H1 (cell line): ENCODE data around the gene CCDC91. TPM values are rescaled to one million over a fixed set of nuclear protein-coding genes. Genes with fewer than 3 reads are reported as not detected.

Experiments
- CTCF ChIA-PET: fragments of 300-600 bp; sonication (Branson Sonifier 250); formaldehyde crosslinking; loops from one replicate; lab custom pipeline; 2021; ENCODE audit not compliant: partially characterized antibody; lab: Charles Lee
- POLR2A ChIA-PET: fragments of 300-600 bp; sonication (Branson Sonifier 250); formaldehyde crosslinking; loops from one replicate; lab custom pipeline; 2021; ENCODE audit warnings: inconsistent platforms; ENCODE audit not compliant: partially characterized antibody; lab: Charles Lee
- DNase-seq, 2 experiments: peaks; one replicate each; pipeline versions ENCODE4 v3.0.0 to v3.0.0-alpha.2; 2010 to 2022; ENCODE audit warnings: low spot score in 2 of 2, low read depth in 1 of 2, mixed read lengths in 1 of 2
- FAIRE-seq: peaks from 2 replicates; lab custom pipeline; 2011; peaks lifted over from hg19 to GRCh38; lab: Jason Lieb, UNC
- H2AFZ ChIP-seq: 2 replicates; pipeline ENCODE4 v1.8.1; 2012; ENCODE audit warnings: low read length, inconsistent platforms
- H2AK5ac ChIP-seq: 2 replicates; pipeline ENCODE4 v1.6.1; 2013; ENCODE audit warnings: low read depth, low read length
- H2BK120ac ChIP-seq: replicated peaks from 2 replicates; pipeline ENCODE3; 2013; ENCODE audit warnings: low read depth, low read length, inconsistent platforms
- H2BK12ac ChIP-seq: 2 replicates; pipeline ENCODE4 v1.6.1; 2013; ENCODE audit warnings: low read depth, low read length
- H2BK15ac ChIP-seq: 2 replicates; pipeline ENCODE4 v1.6.1; 2013; ENCODE audit warnings: low read length
- H2BK20ac ChIP-seq: 2 replicates; pipeline ENCODE4 v1.6.1; 2013; ENCODE audit warnings: low read length
- H2BK5ac ChIP-seq: 2 replicates; pipeline ENCODE4 v1.6.1; 2013; ENCODE audit warnings: low read depth, low read length
- H3K14ac ChIP-seq: 2 replicates; pipeline ENCODE4 v1.6.1; 2013; ENCODE audit warnings: inconsistent platforms; ENCODE audit not compliant: insufficient read length
- H3K18ac ChIP-seq: 2 replicates; pipeline ENCODE4 v1.6.1; 2013; ENCODE audit warnings: low read length; ENCODE audit errors: extremely low read depth
- H3K23ac ChIP-seq: 2 replicates; pipeline ENCODE4 v1.6.1; 2013; ENCODE audit warnings: inconsistent platforms; ENCODE audit not compliant: insufficient read length
- H3K23me2 ChIP-seq: 2 replicates; pipeline ENCODE4 v1.6.1; 2013; ENCODE audit warnings: low read depth, low read length
- H3K27ac ChIP-seq: 2 replicates; pipeline ENCODE4 v1.6.1; 2011; ENCODE audit warnings: low read depth, low read length, inconsistent platforms
- H3K27me3 ChIP-seq, 4 experiments: replicated peaks in 1 of 4; 1 replicate in 1 of 4; 2 replicates in 3 of 4; pipeline versions ENCODE4 v1.6.1 to v1.8.1; 2011 to 2013; ENCODE audit warnings: low read length in 3 of 4, mild to moderate bottlenecking in 3 of 4, inconsistent platforms in 2 of 4, mixed read lengths in 2 of 4, moderate library complexity in 1 of 4; ENCODE audit not compliant: control insufficient read depth in 3 of 4, insufficient read depth in 3 of 4; ENCODE audit errors: extremely low read depth in 1 of 4
- H3K36me3 ChIP-seq, 4 experiments: 2 replicates each; pipeline versions ENCODE4 v1.6.1 to v1.8.1; 2011 to 2013; ENCODE audit warnings: mild to moderate bottlenecking in 4 of 4, low read length in 3 of 4, moderate library complexity in 2 of 4, control low read depth in 1 of 4, inconsistent platforms in 1 of 4; ENCODE audit not compliant: insufficient read depth in 4 of 4, control insufficient read depth in 2 of 4
- H3K4ac ChIP-seq: replicated peaks from 2 replicates; pipeline ENCODE3; 2013; ENCODE audit warnings: low read length, low read depth, mixed read lengths, inconsistent platforms; ENCODE audit not compliant: insufficient read length
- H3K4me1 ChIP-seq, 4 experiments: replicated peaks in 1 of 4; 1 replicate in 1 of 4; 2 replicates in 3 of 4; pipeline versions ENCODE4 v1.6.1 to v1.8.1; 2011 to 2013; ENCODE audit warnings: low read length in 3 of 4, inconsistent platforms in 2 of 4, mixed read lengths in 1 of 4; ENCODE audit not compliant: insufficient read depth in 4 of 4, control insufficient read depth in 3 of 4
- H3K4me2 ChIP-seq, 2 experiments: 2 replicates each; pipeline versions ENCODE4 v1.6.1 to v1.8.1; 2011 to 2013; ENCODE audit warnings: low read depth in 2 of 2, low read length in 2 of 2, control low read depth in 1 of 2, inconsistent platforms in 1 of 2, mild to moderate bottlenecking in 1 of 2; ENCODE audit not compliant: insufficient read depth in 1 of 2
- H3K4me3 ChIP-seq, 4 experiments: fragments of 200-600, 300-600 bp in 1 of 4; sonication (generic), shearing (Covaris generic), sonication (Bioruptor Twin) in 1 of 4; 2 replicates each; pipeline versions ENCODE4 v1.5.1 to v1.8.1; 2011 to 2016; ENCODE audit warnings: low read length in 4 of 4, low read depth in 3 of 4, control low read depth in 2 of 4, inconsistent platforms in 2 of 4, mild to moderate bottlenecking in 2 of 4, mixed read lengths in 1 of 4, moderate library complexity in 1 of 4; ENCODE audit not compliant: insufficient read depth in 2 of 4; ENCODE audit errors: extremely low read depth in 1 of 4
- H3K56ac ChIP-seq: replicated peaks from 2 replicates; pipeline ENCODE3; 2013; ENCODE audit warnings: low read depth, mild to moderate bottlenecking, mixed read lengths, low read length, inconsistent platforms; ENCODE audit not compliant: insufficient read length
- H3K79me1 ChIP-seq: 2 replicates; pipeline ENCODE4 v1.6.1; 2013; ENCODE audit warnings: low read depth, low read length, control low read depth
- H3K79me2 ChIP-seq, 2 experiments: 2 replicates each; pipeline versions ENCODE4 v1.6.1 to v1.8.1; 2012 to 2013; ENCODE audit warnings: low read length in 2 of 2, mild to moderate bottlenecking in 2 of 2, inconsistent platforms in 1 of 2; ENCODE audit not compliant: insufficient read depth in 2 of 2, control insufficient read depth in 1 of 2
- H3K9ac ChIP-seq, 4 experiments: replicated peaks in 1 of 4; 1 replicate in 1 of 4; 2 replicates in 3 of 4; pipeline versions ENCODE4 v1.6.1 to v1.8.1; 2011 to 2013; ENCODE audit warnings: low read depth in 3 of 4, low read length in 3 of 4, control low read depth in 2 of 4, mild to moderate bottlenecking in 2 of 4, moderate library complexity in 2 of 4, inconsistent platforms in 1 of 4; ENCODE audit errors: extremely low read depth in 1 of 4
- H3K9me3 ChIP-seq, 2 experiments: 2 replicates each; pipeline versions ENCODE4 v1.6.1 to v1.8.1; 2012 to 2013; ENCODE audit warnings: mild to moderate bottlenecking in 2 of 2, moderate library complexity in 2 of 2, control low read depth in 1 of 2, inconsistent platforms in 1 of 2, low read depth in 1 of 2, low read length in 1 of 2, mixed read lengths in 1 of 2; ENCODE audit not compliant: insufficient read depth in 2 of 2
- H4K20me1 ChIP-seq, 2 experiments: replicated peaks in 1 of 2; 2 replicates each; pipeline versions ENCODE3 to v1.8.1; 2011 to 2013; ENCODE audit warnings: inconsistent platforms in 2 of 2, low read length in 2 of 2, mild to moderate bottlenecking in 1 of 2; ENCODE audit not compliant: insufficient read depth in 2 of 2, control insufficient read depth in 1 of 2
- H4K5ac ChIP-seq: 2 replicates; pipeline ENCODE4 v1.6.1; 2013; ENCODE audit warnings: low read length, low read depth, mixed read lengths, inconsistent platforms; ENCODE audit not compliant: insufficient read length
- H4K8ac ChIP-seq: 2 replicates; pipeline ENCODE4 v1.8.0; 2013; ENCODE audit warnings: mild to moderate bottlenecking, moderate library complexity, low read length, inconsistent platforms; ENCODE audit not compliant: insufficient read depth; ENCODE audit errors: extremely low read depth
- H4K91ac ChIP-seq: replicated peaks from 2 replicates; pipeline ENCODE3; 2013; ENCODE audit warnings: low read length, mixed read lengths, inconsistent platforms; ENCODE audit not compliant: insufficient read length
- CBX8 ChIP-seq: fragments of 300-800, 300-1000 bp; sonication (generic); IDR thresholded peaks from 2 replicates; pipeline ENCODE4 v1.7.1; 2016; ENCODE audit warnings: low read depth, low read length, borderline replicate concordance
- GABPA ChIP-seq: IDR thresholded peaks from 2 replicates; pipeline ENCODE4 v1.6.1; 2011; ENCODE audit warnings: mild to moderate bottlenecking, low read length, moderate library complexity, borderline replicate concordance; ENCODE audit not compliant: insufficient read depth
- GTF2F1 ChIP-seq: IDR thresholded peaks from 2 replicates; pipeline ENCODE4 v1.6.1; 2012; ENCODE audit warnings: low read depth, low read length, improper control_type of control experiment, borderline replicate concordance
- HDAC6 ChIP-seq: IDR thresholded peaks from one replicate; pipeline ENCODE4 v1.7.1; 2012; ENCODE audit warnings: low read depth, mild to moderate bottlenecking, inconsistent platforms, low read length, moderate library complexity
- RFX5 ChIP-seq: IDR thresholded peaks from 2 replicates; pipeline ENCODE4 v1.6.1; 2011; ENCODE audit warnings: low read depth, low read length, improper control_type of control experiment, borderline replicate concordance
- RNF2 ChIP-seq: fragments of 200-900, 300-1000 bp; sonication (generic); IDR thresholded peaks from 2 replicates; pipeline ENCODE4 v1.7.1; 2016; ENCODE audit warnings: borderline replicate concordance, low read depth, mild to moderate bottlenecking, antibody characterized with exemption, low read length; ENCODE audit not compliant: poor library complexity, severe bottlenecking; ENCODE audit errors: missing control alignments
- SP4 ChIP-seq: IDR thresholded peaks from 2 replicates; pipeline ENCODE4 v1.6.1; 2012; ENCODE audit warnings: low read length, inconsistent platforms
- polyA plus RNA-seq, 7 experiments: library from polyadenylated mRNA; depleted of rRNA in 3 of 7; stranded (reverse) in 5 of 7; unstranded in 2 of 7; fragments of >200 nt in 5 of 7; fragments of 200-250 nt in 2 of 7; gene quantifications; 1 replicate in 5 of 7; 2 replicates in 1 of 7; 4 replicates in 1 of 7; pipeline versions ENCODE4 v1.2.1 to v1.2.3, GENCODE V29; 2011 to 2013; ENCODE audit warnings: missing spikeins in 2 of 7, mixed read lengths in 2 of 7
- total RNA-seq: library from RNA; stranded (reverse); fragmentation: NEBNext Ultra II Directional; extraction: Animal tissue kit (Norgen Biotek cat#: 25700); gene quantifications from 2 replicates; pipeline ENCODE4 v1.2.1, GENCODE V29; 2021

CCDC91 gene
- total and polyA plus RNA-seq, 2 of the 8 experiments (the other 6 are each of a cell fraction or from before 2014, with no cell fraction given) = 8.6 to 23.1 TPM

DNA sequence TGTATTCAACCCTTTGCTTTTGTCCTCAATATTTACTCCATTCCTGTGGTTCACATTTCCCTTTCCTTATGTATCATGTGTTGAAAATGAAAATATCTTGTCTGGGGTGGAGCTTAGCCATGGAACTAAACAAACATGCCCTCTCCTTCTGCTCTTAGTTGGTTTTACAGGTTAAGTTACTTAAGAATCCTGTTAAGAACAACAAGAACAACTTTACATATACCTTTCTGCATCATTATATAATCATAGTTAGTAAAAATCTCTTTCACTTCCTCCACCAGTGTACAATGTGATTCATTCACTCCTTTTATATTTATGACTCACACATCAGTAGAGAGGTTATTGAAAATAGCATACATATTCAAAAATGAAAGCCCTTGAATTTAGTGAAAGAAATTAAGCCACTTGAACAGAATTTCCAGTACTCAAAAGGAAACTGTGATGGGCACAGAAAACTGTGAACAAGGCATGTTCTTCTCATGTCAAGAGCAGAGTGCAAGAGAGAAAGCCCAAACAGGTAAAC, 307.7 kb downstream of the CCDC91 start:
- FAIRE-seq = no peak
- H4K91ac ChIP-seq = no peak overlapping the region
- CTCF ChIA-PET = no interaction called here
- TF ChIP-seq RFX5 (no peak), SP4 (no peak), RNF2 (no peak), HDAC6 (no peak), GTF2F1 (no peak), GABPA (no peak), CBX8 (no peak)
- TF ChIP-seq, all 59 proteins: peak for 0
- H2BK15ac ChIP-seq = 0 out of 2 replicates have a peak overlapping the region, but pooled peaks have one; percentile 18
- no peak overlapping the region for H4K5ac ChIP-seq
- H2BK120ac ChIP-seq = no peak overlapping the region
- H2AFZ ChIP-seq = no peak overlapping the region
- no peak overlapping the region for H2AK5ac ChIP-seq
- H3K27me3 ChIP-seq = no peaks in the 10 kb centered on the region
- no peaks in the 10 kb centered on the region for H3K9me3 ChIP-seq
- H2BK12ac ChIP-seq = no peak overlapping the region
- no peak overlapping the region for H4K8ac ChIP-seq
- no peak overlapping the region for H3K4me2 ChIP-seq
- H3K4me1 ChIP-seq = peaks cover 0 to 4% (median 1%) of the 10 kb centered on the region in 4 experiments; a peak in 3 of 7 replicates
- no peaks in the 10 kb centered on the region for H3K23me2 ChIP-seq
- H3K4ac ChIP-seq = no peak overlapping the region
- no peaks in the 10 kb centered on the region for H3K36me3 ChIP-seq
- no peaks in the 10 kb centered on the region for H3K79me1 ChIP-seq
- no peak overlapping the region for H3K18ac ChIP-seq
- POLR2A ChIA-PET = no interaction called here
- no peak for DNase-seq
- H3K79me2 ChIP-seq = no peaks in the 10 kb centered on the region
- no peak overlapping the region for H3K14ac ChIP-seq
- no peak overlapping the region for H3K56ac ChIP-seq
- H2BK5ac ChIP-seq = no peak overlapping the region
- no peak overlapping the region for H3K23ac ChIP-seq
- no peak overlapping the region for H3K9ac ChIP-seq
- H2BK20ac ChIP-seq = no peak overlapping the region
- H4K20me1 ChIP-seq = no peaks in the 10 kb centered on the region
- no peak overlapping the region for H3K27ac ChIP-seq
- no peak overlapping the region for H3K4me3 ChIP-seq
